Common myeloid progenitor, CD34-positive (primary cell): Measurements from ENCODE around the gene MORN5.
"Not testable (repeated sequence)": the region's sequence is repeated elsewhere in the genome, so short reads cannot be mapped to it uniquely, and the experiment has no call there.

ENCODE experiments used
- CTCF ChIA-PET: fragments of 350-600 bp; sonication (Branson Sonifier 250); formaldehyde crosslinking; loops from one replicate; lab custom pipeline; 2021; ENCODE audit warnings: antibody characterized with exemption; lab: Charles Lee
- POLR2A ChIA-PET: fragments of 350-600 bp; sonication (Branson Sonifier 250); formaldehyde crosslinking; loops from one replicate; lab custom pipeline; 2021; ENCODE audit warnings: antibody characterized with exemption; lab: Charles Lee
- DNase-seq, 3 donors: peaks; one replicate each; pipeline versions ENCODE4 v3.0.0 to v3.0.0-alpha.2; 2013
- H3K27ac ChIP-seq, 2 experiments: 1 replicate in 1 of 2; 2 replicates in 1 of 2; pipeline ENCODE4 v1.7.0; 2013; ENCODE audit warnings: inconsistent platforms in 2 of 2, low read length in 2 of 2, mild to moderate bottlenecking in 2 of 2, low read depth in 1 of 2, moderate library complexity in 1 of 2; ENCODE audit not compliant: severe bottlenecking in 2 of 2, insufficient read depth in 1 of 2, poor library complexity in 1 of 2
- H3K27me3 ChIP-seq, 5 experiments: replicated peaks in 2 of 5; 1 replicate in 3 of 5; 2 replicates in 2 of 5; pipeline versions ENCODE4 v1.6.1 to v1.7.0; 2013; ENCODE audit warnings: low read length in 4 of 5, mild to moderate bottlenecking in 2 of 5, moderate library complexity in 2 of 5, inconsistent platforms in 1 of 5; ENCODE audit not compliant: insufficient read depth in 5 of 5, control insufficient read depth in 4 of 5
- H3K36me3 ChIP-seq, 4 experiments: 1 replicate in 2 of 4; 2 replicates in 2 of 4; pipeline versions ENCODE4 v1.6.1 to v1.7.0; 2013; ENCODE audit warnings: low read length in 3 of 4, control low read depth in 1 of 4, mild to moderate bottlenecking in 1 of 4; ENCODE audit not compliant: control insufficient read depth in 4 of 4, insufficient read depth in 4 of 4
- H3K4me1 ChIP-seq, 4 experiments: 1 replicate in 3 of 4; 2 replicates in 1 of 4; pipeline versions ENCODE4 v1.6.1 to v1.7.1; 2013; ENCODE audit warnings: low read length in 3 of 4, mild to moderate bottlenecking in 3 of 4, control low read depth in 1 of 4, inconsistent platforms in 1 of 4, moderate library complexity in 1 of 4; ENCODE audit not compliant: control insufficient read depth in 4 of 4, insufficient read depth in 4 of 4; ENCODE audit errors: control extremely low read depth in 1 of 4
- H3K4me3 ChIP-seq, 7 experiments: 1 replicate in 4 of 7; 2 replicates in 3 of 7; pipeline versions ENCODE4 v1.5.1 to v1.7.0; 2013; ENCODE audit warnings: mild to moderate bottlenecking in 7 of 7, low read length in 6 of 7, moderate library complexity in 6 of 7, inconsistent platforms in 2 of 7, low read depth in 2 of 7, control low read depth in 1 of 7; ENCODE audit not compliant: insufficient read depth in 4 of 7, control insufficient read depth in 1 of 7; ENCODE audit errors: extremely low read depth in 1 of 7
- H3K9me3 ChIP-seq, 5 experiments: 1 replicate in 4 of 5; 2 replicates in 1 of 5; pipeline versions ENCODE4 v1.6.1 to v1.7.1; 2013; ENCODE audit warnings: low read length in 4 of 5, mild to moderate bottlenecking in 2 of 5, inconsistent platforms in 1 of 5, low read depth in 1 of 5, moderate library complexity in 1 of 5; ENCODE audit not compliant: control insufficient read depth in 4 of 5, insufficient read depth in 2 of 5; ENCODE audit errors: control extremely low read depth in 1 of 5
- WGBS: methylation state at CpG from one replicate; pipeline ENCODE4 v1.1.5; 2013; ENCODE audit not compliant: insufficient coverage; 5-methylcytosine and 5-hydroxymethylcytosine counted together

MORN5 gene

GRCh38 chr9:122115176-122116035 lies 44.3 kb upstream of the MORN5 start:
- 88% methylated on average over 11 of the region's 12 CpGs for WGBS
- Histone ChIP-seq H3K4me1 (no peaks in the 10 kb centered on the region), H3K9me3 (peaks cover 0 to 3% (median 0%) of the 10 kb centered on the region in 5 experiments), H3K4me3 (no peak overlapping the region), H3K27me3 (peaks cover 0 to 3% (median 0%) of the 10 kb centered on the region in 5 experiments), H3K36me3 (no peaks in the 10 kb centered on the region), H3K27ac (no peak overlapping the region)
- POLR2A ChIA-PET = interaction anchor here (0.6 kb wide), 1 partner anchor 921 kb away, joined by 4 read pairs; no protein-coding TSS in a partner anchor
- CTCF ChIA-PET = interaction anchor here (1.1 to 13.7 kb wide), 5 partner anchors 8 to 349 kb away, joined by 3 to 225 read pairs (median 10); partner anchors contain the start of gene TTLL11
- DNase-seq = no peak

- no peak overlapping the region for H3K27ac ChIP-seq
- CTCF ChIA-PET = interaction anchor here (1.1 to 13.7 kb wide), 5 partner anchors 9 to 349 kb away, joined by 3 to 225 read pairs (median 10); partner anchors contain the start of gene TTLL11
- H3K27me3 ChIP-seq = peaks cover 0 to 3% (median 0%) of the 10 kb centered on the region in 5 experiments
- H3K4me1 ChIP-seq = no peaks in the 10 kb centered on the region
- POLR2A ChIA-PET = interaction anchor here (0.6 kb wide), 1 partner anchor 921 kb away, joined by 4 read pairs; no protein-coding TSS in a partner anchor
- no peaks in the 10 kb centered on the region for H3K36me3 ChIP-seq
- 96% methylated on average over 4 of the region's 4 CpGs for WGBS
- H3K4me3 ChIP-seq = no peak overlapping the region
- H3K9me3 ChIP-seq = peaks cover 0 to 3% (median 0%) of the 10 kb centered on the region in 5 experiments
- DNase-seq = no peak
These were observed 43.7 kb upstream of the MORN5 start for GRCh38 chr9:122116040-122116439.

- no peaks in the 10 kb centered on the region for H3K36me3 ChIP-seq
- no peak for DNase-seq
- H3K27ac ChIP-seq = no peak overlapping the region
- ChIA-PET POLR2A (interaction anchor here (0.6 kb wide), 1 partner anchor 920 kb away, joined by 4 read pairs; no protein-coding TSS in a partner anchor), CTCF (interaction anchor here (1.1 to 13.7 kb wide), 5 partner anchors 9 to 705 kb away, joined by 3 to 225 read pairs (median 10); partner anchors contain the start of gene TTLL11)
- no peaks in the 10 kb centered on the region for H3K4me1 ChIP-seq
- peaks cover 0 to 3% (median 0%) of the 10 kb centered on the region in 5 experiments for H3K27me3 ChIP-seq
- peaks cover 0 to 3% (median 0%) of the 10 kb centered on the region in 5 experiments for H3K9me3 ChIP-seq
- 96% methylated on average over 9 of the region's 10 CpGs for WGBS
- no peak overlapping the region for H3K4me3 ChIP-seq
These were observed 43.1 kb upstream of the MORN5 start for GRCh38 chr9:122116448-122117173.

GRCh38 chr9:122117241-122117640 lies 42.5 kb upstream of the MORN5 start:
- not testable (repeated sequence) for H3K4me3 ChIP-seq, H3K9me3 ChIP-seq, H3K27ac ChIP-seq, H3K36me3 ChIP-seq, H3K27me3 ChIP-seq, H3K4me1 ChIP-seq
- DNase-seq = peak in 2 of 3 donors; percentile 73 to 87
- POLR2A ChIA-PET = interaction anchor here (0.6 kb wide), 1 partner anchor 484 kb away, joined by 3 read pairs; no protein-coding TSS in a partner anchor
- CTCF ChIA-PET = interaction anchor here (1.1 to 13.7 kb wide), 4 partner anchors 8 to 704 kb away, joined by 3 to 225 read pairs (median 12); partner anchors contain the start of gene TTLL11
- WGBS = 93% methylated on average over 4 of the region's 9 CpGs

- ChIA-PET POLR2A (interaction anchor here (0.6 kb wide), 2 partner anchors 307 to 660 kb away, joined by 3 read pairs; no protein-coding TSS in a partner anchor), CTCF (interaction anchor here (1.8 to 13.7 kb wide), 4 partner anchors 17 to 232 kb away, joined by 4 to 277 read pairs (median 123); partner anchors contain the start of gene TTLL11)
- Histone ChIP-seq H3K27me3 (peaks cover 0 to 3% (median 0%) of the 10 kb centered on the region in 5 experiments), H3K4me3 (no peak overlapping the region), H3K36me3 (no peaks in the 10 kb centered on the region), H3K4me1 (peaks cover 0 to 5% (median 4%) of the 10 kb centered on the region in 4 experiments), H3K27ac (no peak overlapping the region), H3K9me3 (peaks cover 0 to 3% (median 0%) of the 10 kb centered on the region in 5 experiments)
- WGBS = no CpG with 5 or more reads among the region's 5 CpGs
- DNase-seq = no peak
These were observed 41.2 kb upstream of the MORN5 start for GRCh38 chr9:122118343-122119165.

GRCh38 chr9:122119166-122119521 lies 40.6 kb upstream of the MORN5 start:
- ChIA-PET POLR2A (interaction anchor here (0.6 kb wide), 2 partner anchors 306 to 660 kb away, joined by 3 read pairs; no protein-coding TSS in a partner anchor), CTCF (interaction anchor here (1.8 to 13.7 kb wide), 6 partner anchors 9 to 232 kb away, joined by 4 to 277 read pairs (median 48); partner anchors contain the start of genes MORN5, NDUFA8 and TTLL11)
- Histone ChIP-seq H3K27ac (no peak overlapping the region), H3K36me3 (no peaks in the 10 kb centered on the region), H3K4me1 (peaks cover 0 to 5% (median 4%) of the 10 kb centered on the region in 4 experiments), H3K27me3 (peaks cover 0 to 3% (median 0%) of the 10 kb centered on the region in 5 experiments), H3K9me3 (peaks cover 0 to 3% (median 0%) of the 10 kb centered on the region in 5 experiments), H3K4me3 (no peak overlapping the region)
- DNase-seq = no peak
- WGBS = 98% methylated on average over 8 of the region's 13 CpGs
